GM21576 (cell line): Measurements from ENCODE around the gene SPANXN4.

ENCODE experiments used
- ATAC-seq: cut with Tn5 transposase; IDR thresholded peaks from one replicate; pipeline ENCODE4 v1.9.1; 2021; ENCODE audit warnings: mild to moderate bottlenecking, moderate library complexity; ENCODE audit not compliant: unreplicated experiment

The SPANXN4 gene

GRCh38 chrX:143025628-143026027 is at the start of gene SPANXN4:
SPANXN4 (plus strand) TSS chrX:143025928; CDS start chrX:143026015, 87 bp downstream.
- ATAC-seq = no peak

GRCh38 chrX:142977128-142977914 is 48.4 kb upstream of the SPANXN4 start:
- peak; percentile 90 for ATAC-seq

GRCh38 chrX:142978130-142978684 is 47.5 kb upstream of the SPANXN4 start:
- ATAC-seq = peak; percentile 34

- no peak for ATAC-seq
Observed at GRCh38 chrX:142982679-142983078, 43.0 kb upstream of the SPANXN4 start.

- no peak for ATAC-seq
Observed at GRCh38 chrX:142994988-142995387, 30.7 kb upstream of the SPANXN4 start.

- ATAC-seq = no peak
Observed at GRCh38 chrX:142998447-142999198, 27.1 kb upstream of the SPANXN4 start.

- no peak for ATAC-seq
Observed at GRCh38 chrX:142999199-142999701, 26.5 kb upstream of the SPANXN4 start.

GRCh38 chrX:143002206-143002605 is 23.5 kb upstream of the SPANXN4 start:
- no peak for ATAC-seq

- ATAC-seq = no peak
Observed at GRCh38 chrX:143017272-143017671, 8.5 kb upstream of the SPANXN4 start.

GRCh38 chrX:143027275-143027674 is 1.5 kb downstream of the SPANXN4 start:
- ATAC-seq = no peak

GRCh38 chrX:143047511-143047910 is 21.8 kb downstream of the SPANXN4 start:
- ATAC-seq = no peak

GRCh38 chrX:143058120-143058519 is 32.4 kb downstream of the SPANXN4 start:
- no peak for ATAC-seq

- ATAC-seq = peak; percentile 64
Observed at GRCh38 chrX:143081231-143081630, 55.5 kb downstream of the SPANXN4 start.

GRCh38 chrX:143082537-143082936 is 56.8 kb downstream of the SPANXN4 start:
- ATAC-seq = no peak
